Heart right ventricle (tissue), 16 donors: ENCODE data around the gene ELF4. TPM values are rescaled to one million over a fixed set of nuclear protein-coding genes. Genes with fewer than 3 reads are reported as not detected.

ENCODE experiments used
- ATAC-seq, 8 donors: fragments of 200-7000 bp; cut with Tn5 transposase; one replicate each; pipeline ENCODE4 v1.9.1; 2020; ENCODE audit warnings: mild to moderate bottlenecking in 8 of 8, moderate library complexity in 8 of 8, moderate number of reproducible peaks in 1 of 8
- DNase-seq, 2 donors: peaks; one replicate each; pipeline ENCODE4 v3.0.0-alpha.2; 2020
- H3K27ac ChIP-seq, 10 donors: fragments of 200-600 bp; sonication (generic) in 2 of 10; one replicate each; pipeline versions ENCODE4 v1.5.0 to v1.8.0; 2020 to 2022; ENCODE audit warnings: mild to moderate bottlenecking in 3 of 10
- H3K27me3 ChIP-seq, 7 donors: fragments of 200-600 bp; one replicate each; pipeline ENCODE4 v1.8.0; 2021 to 2022; ENCODE audit warnings: mild to moderate bottlenecking in 2 of 7
- H3K36me3 ChIP-seq, 9 donors: fragments of 200-600 bp; sonication (generic) in 1 of 9; one replicate each; pipeline versions ENCODE4 v1.5.0 to v1.8.0; 2020 to 2022; ENCODE audit warnings: mild to moderate bottlenecking in 2 of 9
- H3K4me1 ChIP-seq, 9 donors: fragments of 200-600 bp; sonication (generic) in 1 of 9; one replicate each; pipeline versions ENCODE4 v1.5.0 to v1.8.0; 2020 to 2022; ENCODE audit warnings: mild to moderate bottlenecking in 4 of 9
- H3K4me3 ChIP-seq, 10 donors: fragments of 200-600 bp; sonication (generic) in 2 of 10; one replicate each; pipeline versions ENCODE4 v1.5.0 to v1.8.0; 2020 to 2022; ENCODE audit warnings: mild to moderate bottlenecking in 7 of 10, moderate library complexity in 2 of 10
- H3K9me3 ChIP-seq, 11 donors: fragments of 200-600 bp in 10 of 11; sonication (generic) in 2 of 11; one replicate each; pipeline versions ENCODE4 v1.5.0 to v1.8.0; 2013 to 2022; ENCODE audit warnings: mild to moderate bottlenecking in 2 of 11, control low read depth in 1 of 11, moderate library complexity in 1 of 11
- WGBS, 2 donors: extraction: QIAGEN DNeasy Blood & Tissue Kit; methylation state at CpG; one replicate each; pipeline ENCODE4 v1.1.7; 2013; ENCODE audit warnings: inconsistent platforms in 1 of 2; 5-methylcytosine and 5-hydroxymethylcytosine counted together
- intact Hi-C, 10 donors: fragments of 100-400 bp; cut with DNase I; formaldehyde crosslinking; loops; one replicate each; pipeline versions ENCODE4 v1.11.1 to v1.14.2; 2022
- polyA plus RNA-seq, 2 donors: library from polyadenylated mRNA; stranded (reverse); fragments of 200-250 nt; gene quantifications; one replicate each; pipeline ENCODE4 v1.2.3, GENCODE V29; 2013
- total RNA-seq, 10 donors: library from RNA; stranded (reverse); fragmentation: NEBNext Ultra II Directional in 3 of 10; extraction: Animal tissue kit (Norgen Biotek cat#: 25700) in 3 of 10; gene quantifications; one replicate each; pipeline versions ENCODE4 v1.2.1 to v1.2.4, GENCODE V29; 2021 to 2023
- TF ChIP-seq, protein P1 (sequence below), 9 donors: fragments of 200-600 bp; sonication (generic) in 2 of 9; IDR thresholded peaks; one replicate each; pipeline versions ENCODE4 v1.5.0 to v1.8.0; 2021 to 2022; ENCODE audit warnings: antibody characterized with exemption in 9 of 9, mild to moderate bottlenecking in 5 of 9, moderate library complexity in 1 of 9
- donor health status: Arrhythmogenic right ventricular cardiomyopathy.
- donor health status: ischemic (EF 13 %, LVEDD 7.1; RV severe dilation, severe dysfunction).
- donor health status: healthy with polysubstance abuse.
- donor health status: DM: no; HTN: yes; CAD: no.
- donor health status: DM: no; HTN: no; CAD: no.
- donor health status: ischemic (EF 25% LVEDD 6.9; RV normal size, moderate dysfunction).
- donor health status: ischemic (EF 25% LVEDD 5.7; RV mildly dilated, moderate dysfunction).
- donor health status: healthy.
- donor health status: DM: yes; HTN: yes; CAD: no.
- donor health status: Ischemic cardiomyopathy.
- donor health status: ischemic (EF 35%, LVEDD 5.7; RV mildly dilated, moderate dysfunction).
- donor health status: nonischemic (EF 11% LVEDD 7.7; RV severe dilation, severe dysfunction).
- donor health status: DM: yes; HTN: yes; CAD: no.
- donor health status: PGD.
- donor health status: ischemic (EF 29% LVEDD 5.4; RV normal size, mild dysfunction).
- donor health status: nonischemic (EF 23%, LVEDD 6.1; RV moderate dilation, normal function).

The ELF4 gene
- total and polyA plus RNA-seq, 12 donors, result 1.8 to 8.6 (median 2.7) TPM

DNA sequence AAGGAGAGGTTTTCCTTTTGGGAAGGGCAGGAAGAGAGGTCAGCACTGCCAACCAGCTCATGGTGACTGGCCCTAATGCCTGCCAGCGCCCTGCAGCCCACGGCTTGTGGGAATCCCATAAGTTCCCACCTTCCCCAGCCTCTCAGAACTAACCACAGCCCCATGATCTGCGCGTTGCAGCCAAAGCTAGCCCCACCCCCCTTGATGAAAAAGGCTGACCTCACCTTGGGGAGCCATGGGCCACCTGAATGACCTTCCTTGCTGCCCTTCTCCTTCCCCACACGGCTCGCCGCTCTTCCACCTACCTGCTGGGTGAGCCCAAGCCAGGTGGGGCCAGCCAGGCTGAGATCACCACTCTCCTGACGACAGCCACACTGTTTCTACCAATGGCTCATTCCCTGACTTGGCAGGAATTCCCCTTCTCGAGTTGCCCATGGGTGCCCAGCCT lies 3.9 kb upstream of the ELF4 start:
- H3K36me3 ChIP-seq, result no peaks in the 10 kb centered on the region
- TF ChIP-seq, protein P1, sequence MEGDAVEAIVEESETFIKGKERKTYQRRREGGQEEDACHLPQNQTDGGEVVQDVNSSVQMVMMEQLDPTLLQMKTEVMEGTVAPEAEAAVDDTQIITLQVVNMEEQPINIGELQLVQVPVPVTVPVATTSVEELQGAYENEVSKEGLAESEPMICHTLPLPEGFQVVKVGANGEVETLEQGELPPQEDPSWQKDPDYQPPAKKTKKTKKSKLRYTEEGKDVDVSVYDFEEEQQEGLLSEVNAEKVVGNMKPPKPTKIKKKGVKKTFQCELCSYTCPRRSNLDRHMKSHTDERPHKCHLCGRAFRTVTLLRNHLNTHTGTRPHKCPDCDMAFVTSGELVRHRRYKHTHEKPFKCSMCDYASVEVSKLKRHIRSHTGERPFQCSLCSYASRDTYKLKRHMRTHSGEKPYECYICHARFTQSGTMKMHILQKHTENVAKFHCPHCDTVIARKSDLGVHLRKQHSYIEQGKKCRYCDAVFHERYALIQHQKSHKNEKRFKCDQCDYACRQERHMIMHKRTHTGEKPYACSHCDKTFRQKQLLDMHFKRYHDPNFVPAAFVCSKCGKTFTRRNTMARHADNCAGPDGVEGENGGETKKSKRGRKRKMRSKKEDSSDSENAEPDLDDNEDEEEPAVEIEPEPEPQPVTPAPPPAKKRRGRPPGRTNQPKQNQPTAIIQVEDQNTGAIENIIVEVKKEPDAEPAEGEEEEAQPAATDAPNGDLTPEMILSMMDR (IDR thresholded peaks at IDR 0.05), result no peak
- peaks cover 0 to 12% (median 2%) of the 10 kb centered on the region in 9 donors for H3K4me1 ChIP-seq
- DNase-seq (no peak), ATAC-seq (no peak)
- no peaks in the 10 kb centered on the region for H3K9me3 ChIP-seq
- 78 to 85% methylated on average over 9 of the region's 9 CpGs for WGBS, 2 donors
- no peak overlapping the region for H3K27ac ChIP-seq
- no peak overlapping the region for H3K4me3 ChIP-seq
- intact Hi-C loops, result no loop called here
- H3K27me3 ChIP-seq, result no peaks in the 10 kb centered on the region

DNA sequence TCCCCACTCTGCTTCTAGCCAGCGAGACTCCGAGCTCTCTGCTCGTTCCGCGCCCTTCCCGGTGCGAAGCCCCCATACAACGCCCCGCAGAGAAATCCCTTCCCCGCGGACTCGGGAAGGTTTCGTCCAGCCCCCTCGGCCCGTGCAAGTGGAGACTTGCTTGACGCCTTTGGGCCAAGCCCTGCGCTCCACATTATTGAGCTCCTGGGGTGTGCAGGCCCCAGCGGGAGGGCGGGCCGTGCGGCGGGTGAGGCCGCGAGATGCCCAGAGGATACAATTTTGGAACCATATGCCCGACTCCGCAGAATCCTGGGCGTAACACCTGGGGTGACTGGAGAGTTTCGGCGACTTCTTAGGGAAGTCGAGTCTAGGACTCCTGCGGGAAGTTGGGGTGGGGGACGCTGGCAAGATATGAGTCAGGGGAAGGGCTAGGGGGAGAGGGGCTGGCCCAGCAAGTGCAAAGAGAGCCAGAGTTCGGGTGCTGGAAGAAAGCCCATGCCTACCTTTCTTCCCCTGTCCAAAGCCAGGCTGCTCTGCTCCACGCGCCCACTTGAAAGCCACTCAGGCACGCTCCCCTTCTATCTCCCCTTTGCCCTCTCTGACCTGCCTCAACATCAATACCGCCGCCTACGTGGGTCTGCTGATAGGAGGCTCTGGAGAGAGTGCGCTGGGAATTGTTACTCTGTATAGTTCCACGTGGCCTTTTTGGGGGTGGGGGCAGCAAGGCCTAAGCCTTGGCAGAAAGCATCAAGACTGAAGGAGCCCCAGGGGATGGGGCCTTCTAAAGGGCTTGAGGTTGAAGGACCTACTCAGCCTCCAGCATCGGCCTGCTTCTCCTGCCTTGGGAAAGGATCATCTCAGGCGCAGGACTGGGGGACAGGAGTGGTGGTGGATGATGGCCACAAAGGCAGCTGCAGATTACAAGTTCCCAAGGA lies 1.2 kb upstream of the ELF4 start:
- no peaks in the 10 kb centered on the region for H3K9me3 ChIP-seq
- peak overlapping the region in 9 of 10 donors; percentile 52 to 71 (median 64) for H3K4me3 ChIP-seq
- H3K27me3 ChIP-seq, result no peaks in the 10 kb centered on the region
- intact Hi-C loops, result no loop called here
- peaks cover 0 to 18% (median 6%) of the 10 kb centered on the region in 9 donors for H3K4me1 ChIP-seq
- peak overlapping the region in 6 of 10 donors; percentile 48 to 97 (median 90) for H3K27ac ChIP-seq
- peak in 1 of 8 donors; percentile 13 for ATAC-seq
- H3K36me3 ChIP-seq, result no peaks in the 10 kb centered on the region
- TF ChIP-seq, protein P1 (IDR thresholded peaks at IDR 0.05), result no peak
- DNase-seq, result peak in 1 of 2 donors; percentile 19
- 39% methylated on average over 31 to 42 of the region's 43 CpGs for WGBS, 2 donors

DNA sequence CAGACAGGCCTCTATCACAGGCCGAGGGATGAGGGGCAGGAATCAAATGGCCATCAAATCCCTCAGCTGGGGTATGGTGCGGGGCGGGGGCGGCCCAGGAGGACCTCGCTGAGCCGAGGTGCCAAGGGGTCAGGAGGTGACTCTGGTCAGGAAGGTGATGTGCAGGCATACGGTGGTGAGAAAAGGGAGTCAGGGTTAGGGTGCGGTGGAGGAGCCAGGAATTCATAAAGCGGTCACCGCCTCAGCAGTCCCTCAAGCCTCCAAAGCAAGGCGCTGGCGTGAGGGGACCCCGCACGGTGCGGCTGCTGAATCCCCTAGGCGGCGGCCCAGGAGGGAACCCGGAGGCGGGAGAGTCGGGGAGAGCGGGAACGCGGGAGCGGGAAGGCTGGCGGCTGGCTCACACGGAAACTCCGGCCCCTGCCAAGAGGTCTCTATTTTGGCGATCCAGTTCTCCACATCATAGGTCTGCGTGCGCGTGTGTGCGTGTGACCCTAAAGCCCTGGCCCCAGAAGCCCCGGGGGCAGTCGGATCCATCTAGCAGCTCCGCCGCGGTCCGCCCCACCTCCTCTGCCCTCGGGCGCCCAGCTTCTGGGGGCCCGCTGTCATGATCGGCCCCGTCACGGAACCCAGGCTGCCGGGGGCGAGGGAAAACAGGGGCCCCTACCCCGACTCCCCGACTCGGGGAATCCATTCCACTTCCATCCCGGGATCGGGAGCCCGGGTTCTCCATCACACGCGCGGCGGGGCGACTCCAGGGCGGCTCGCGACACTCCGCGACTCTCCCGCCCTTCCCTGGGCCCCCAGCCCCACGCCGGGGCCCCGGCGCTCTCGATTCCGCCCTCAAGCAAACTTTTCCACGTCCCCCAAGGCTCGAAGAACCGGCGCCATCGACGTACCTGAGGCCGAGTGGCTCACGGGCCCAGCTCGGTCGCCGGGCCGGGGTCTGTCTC lies 593 bp downstream of the ELF4 start:
- Histone ChIP-seq H3K4me3 (peak overlapping the region; percentile 43 to 71 (median 64)), H3K9me3 (no peaks in the 10 kb centered on the region), H3K27ac (peak overlapping the region; percentile 70 to 97 (median 90)), H3K27me3 (no peaks in the 10 kb centered on the region), H3K4me1 (peaks cover 0 to 27% (median 7%) of the 10 kb centered on the region in 9 donors), H3K36me3 (no peaks in the 10 kb centered on the region)
- ATAC-seq (peak; percentile 5 to 43 (median 28)), DNase-seq (peak in 1 of 2 donors; percentile 21)
- TF ChIP-seq, protein P1 (IDR thresholded peaks at IDR 0.05), result no peak
- 4 to 15% methylated on average over 36 to 78 of the region's 81 CpGs for WGBS, 2 donors
- intact Hi-C loops, result no loop called here
